ENCODE results near the gene ZNF598. TPM values are rescaled to one million over a fixed set of nuclear protein-coding genes. Genes with fewer than 3 reads are reported as not detected.

Gene ZNF598
- total RNA-seq, 4 donors from 2014 or later: 28.3 to 145 (median 42.0) TPM

- no peak for DNase-seq
- peak overlapping the region in 2 of 4 donors; percentile 8 to 14 for H3K27ac ChIP-seq
- TF ChIP-seq CTCF (IDR thresholded peaks at IDR 0.05) (no peak), EP300 (IDR thresholded peaks at IDR 0.05; ENCODE audit: low read depth) (no peak), POLR2A (IDR thresholded peaks at IDR 0.05) (no peak), POLR2AphosphoS5 (IDR thresholded peaks at IDR 0.05) (no peak)
- H3K27me3 ChIP-seq: no peaks in the 10 kb centered on the region
- 70% methylated on average over 20 of the region's 22 CpGs; no CpG with 5 or more reads in 1 of the 2 donors for WGBS, 2 donors (ENCODE audit: low coverage in 1 of 2)
- H3K9me3 ChIP-seq: no peaks in the 10 kb centered on the region
- peaks cover 0 to 40% (median 28%) of the 10 kb centered on the region in 4 donors for H3K4me1 ChIP-seq
- intact Hi-C loops (cut with DNase I; ENCODE audit: low total_unique reads): loop anchor here (5.0 kb wide), 1 partner anchor 123 kb away; no protein-coding TSS in a partner anchor
- in situ Hi-C loops (cut with MboI; ENCODE audit: low pct_ligation_motif_present in 1 of 4, low pct_unique_long_range_greater_than_20kb in 1 of 4, low sequenced_read_pairs in 3 of 4): loop anchor here in 2 of 4 donors (10.0 kb wide), 1 partner anchor 115 kb away; the partner anchor contains the start of gene RAB26 (in 2 of the 2)
- no peak overlapping the region for H3K4me3 ChIP-seq
- H3K36me3 ChIP-seq: no peaks in the 10 kb centered on the region
These were observed 19.7 kb upstream of the ZNF598 start for GRCh38 chr16:2029350-2029749.

- H3K9me3 ChIP-seq: no peaks in the 10 kb centered on the region
- H3K27me3 ChIP-seq: no peaks in the 10 kb centered on the region
- no peak for DNase-seq
- TF ChIP-seq EP300 (IDR thresholded peaks at IDR 0.05; ENCODE audit: low read depth) (no peak), POLR2AphosphoS5 (IDR thresholded peaks at IDR 0.05) (no peak), POLR2A (IDR thresholded peaks at IDR 0.05) (no peak), CTCF (IDR thresholded peaks at IDR 0.05) (no peak)
- in situ Hi-C loops (cut with MboI; ENCODE audit: low pct_ligation_motif_present in 1 of 4, low pct_unique_long_range_greater_than_20kb in 1 of 4, low sequenced_read_pairs in 3 of 4): loop anchor here in 2 of 4 donors (10.0 kb wide), 1 partner anchor 116 kb away; the partner anchor contains the start of gene RAB26 (in 2 of the 2)
- H3K36me3 ChIP-seq: no peaks in the 10 kb centered on the region
- peak overlapping the region in 2 of 4 donors; percentile 81 to 84 for H3K27ac ChIP-seq
- H3K4me3 ChIP-seq: no peak overlapping the region
- peaks cover 2 to 39% (median 28%) of the 10 kb centered on the region in 4 donors for H3K4me1 ChIP-seq
- WGBS, 2 donors (ENCODE audit: low coverage in 1 of 2): 80 to 82% methylated on average over 2 to 16 of the region's 18 CpGs
- intact Hi-C loops (cut with DNase I; ENCODE audit: low total_unique reads): loop anchor here (5.0 kb wide), 1 partner anchor 124 kb away; no protein-coding TSS in a partner anchor
These were observed 19.1 kb upstream of the ZNF598 start for GRCh38 chr16:2028620-2029220.

- H3K27me3 ChIP-seq: no peaks in the 10 kb centered on the region
- intact Hi-C loops (cut with DNase I; ENCODE audit: low total_unique reads) (loop anchor here (5.0 kb wide), 1 partner anchor 124 kb away; no protein-coding TSS in a partner anchor), in situ Hi-C loops (cut with MboI; ENCODE audit: low pct_ligation_motif_present in 1 of 4, low pct_unique_long_range_greater_than_20kb in 1 of 4, low sequenced_read_pairs in 3 of 4) (loop anchor here in 2 of 4 donors (10.0 kb wide), 1 partner anchor 117 kb away; the partner anchor contains the start of gene RAB26 (in 2 of the 2))
- 71% methylated on average over 3 of the region's 3 CpGs; no CpG with 5 or more reads in 1 of the 2 donors for WGBS, 2 donors (ENCODE audit: low coverage in 1 of 2)
- H3K36me3 ChIP-seq: no peaks in the 10 kb centered on the region
- TF ChIP-seq POLR2AphosphoS5 (IDR thresholded peaks at IDR 0.05) (no peak), EP300 (IDR thresholded peaks at IDR 0.05; ENCODE audit: low read depth) (no peak), POLR2A (IDR thresholded peaks at IDR 0.05) (no peak), CTCF (IDR thresholded peaks at IDR 0.05) (no peak)
- peak overlapping the region in 3 of 4 donors; percentile 81 to 84 (median 84) for H3K27ac ChIP-seq
- no peak for DNase-seq
- H3K4me3 ChIP-seq: peak overlapping the region in 2 of 4 donors; percentile 62 to 79
- H3K9me3 ChIP-seq: no peaks in the 10 kb centered on the region
- H3K4me1 ChIP-seq: peaks cover 5 to 39% (median 27%) of the 10 kb centered on the region in 4 donors
These were observed 18.5 kb upstream of the ZNF598 start for GRCh38 chr16:2028146-2028545.
